ENCODE results near the gene ARHGAP26. TPM values are rescaled to one million over a fixed set of nuclear protein-coding genes. Genes with fewer than 3 reads are reported as not detected.

ARHGAP26 gene
- total and polyA plus RNA-seq, 2 experiments from 2014 or later, result 9.5 to 16.8 TPM

GRCh38 chr5:142846406-142846805 is 76.2 kb downstream of the ARHGAP26 start (continued):
- TF ChIP-seq REST (IDR thresholded peaks at IDR 0.05; ENCODE audit: unreplicated experiment) (no peak), EZH2phosphoT487 (IDR thresholded peaks at IDR 0.05; ENCODE audit: unreplicated experiment) (no peak), NANOG (IDR thresholded peaks at IDR 0.05; ENCODE audit: borderline replicate concordance) (no peak), ETS1 (IDR thresholded peaks at IDR 0.05) (no peak)

- H3K9me3 Mint-ChIP-seq, result no peaks in the 10 kb centered on the region
- no peak overlapping the region for H3K27ac Mint-ChIP-seq
- Histone ChIP-seq H3K4me2 (peak overlapping the region; percentile 40), H3K27me3 (ENCODE audit: insufficient read depth) (no peaks in the 10 kb centered on the region), H4K20me1 (replicated peaks; ENCODE audit: insufficient read depth) (no peaks in the 10 kb centered on the region), H3K4me1 (ENCODE audit: insufficient read depth) (peaks cover 56% of the 10 kb centered on the region), H3K4me3 (no peak overlapping the region), H3K36me3 (ENCODE audit: insufficient read depth) (no peaks in the 10 kb centered on the region), H2AFZ (no peak overlapping the region), H3F3A (replicated peaks; ENCODE audit: low read depth) (no peaks in the 10 kb centered on the region), H3K27ac (ENCODE audit: low read depth) (0 out of 2 replicates have a peak overlapping the region, but pooled peaks have one; percentile 26), H3K9me2 (ENCODE audit: insufficient read depth) (peaks cover 17% of the 10 kb centered on the region), H3K79me2 (replicated peaks; ENCODE audit: insufficient read depth) (peaks cover 38% of the 10 kb centered on the region)
- ATAC-seq (peak; percentile 26; the same call in 2 of the 3 replicates), DNase-seq (ENCODE audit: low spot score) (no peak)
- peaks cover 62% of the 10 kb centered on the region for H3K4me1 Mint-ChIP-seq
- no peak overlapping the region for H3K4me3 Mint-ChIP-seq
- no peaks in the 10 kb centered on the region for H3K36me3 Mint-ChIP-seq (ENCODE audit: low read depth)
- H3K27me3 Mint-ChIP-seq (ENCODE audit: insufficient read depth, low read depth, poor library complexity), result peaks cover 11% of the 10 kb centered on the region
- TF ChIP-seq POLR2AphosphoS5 (IDR thresholded peaks at IDR 0.05; ENCODE audit: low read depth), result no peak
- TF ChIP-seq ZNF331 (CRISPR knock-in tag; IDR thresholded peaks at IDR 0.05; ENCODE audit: low read depth), result no peak
- TF ChIP-seq EZH2 (IDR thresholded peaks at IDR 0.05; ENCODE audit: low read depth, unreplicated experiment), result no peak
- TF ChIP-seq, protein P1, sequence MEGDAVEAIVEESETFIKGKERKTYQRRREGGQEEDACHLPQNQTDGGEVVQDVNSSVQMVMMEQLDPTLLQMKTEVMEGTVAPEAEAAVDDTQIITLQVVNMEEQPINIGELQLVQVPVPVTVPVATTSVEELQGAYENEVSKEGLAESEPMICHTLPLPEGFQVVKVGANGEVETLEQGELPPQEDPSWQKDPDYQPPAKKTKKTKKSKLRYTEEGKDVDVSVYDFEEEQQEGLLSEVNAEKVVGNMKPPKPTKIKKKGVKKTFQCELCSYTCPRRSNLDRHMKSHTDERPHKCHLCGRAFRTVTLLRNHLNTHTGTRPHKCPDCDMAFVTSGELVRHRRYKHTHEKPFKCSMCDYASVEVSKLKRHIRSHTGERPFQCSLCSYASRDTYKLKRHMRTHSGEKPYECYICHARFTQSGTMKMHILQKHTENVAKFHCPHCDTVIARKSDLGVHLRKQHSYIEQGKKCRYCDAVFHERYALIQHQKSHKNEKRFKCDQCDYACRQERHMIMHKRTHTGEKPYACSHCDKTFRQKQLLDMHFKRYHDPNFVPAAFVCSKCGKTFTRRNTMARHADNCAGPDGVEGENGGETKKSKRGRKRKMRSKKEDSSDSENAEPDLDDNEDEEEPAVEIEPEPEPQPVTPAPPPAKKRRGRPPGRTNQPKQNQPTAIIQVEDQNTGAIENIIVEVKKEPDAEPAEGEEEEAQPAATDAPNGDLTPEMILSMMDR (conservative IDR thresholded peaks at IDR 0.05; ENCODE audit: low read depth in 2 of 2), result no peak
- no peak for TF ChIP-seq REST (IDR thresholded peaks at IDR 0.05; ENCODE audit: unreplicated experiment)
Measured at GRCh38 chr5:142847898-142848790, 78.0 kb downstream of the ARHGAP26 start.

All from GM23338 (cell line).